Measurements from ENCODE around the gene AFAP1L2. TPM values are rescaled to one million over a fixed set of nuclear protein-coding genes. Genes with fewer than 3 reads are reported as not detected.

Gene AFAP1L2
- total and polyA plus RNA-seq, 5 experiments from 2014 or later = 1.3 to 2.3 (median 1.8) TPM

DNA sequence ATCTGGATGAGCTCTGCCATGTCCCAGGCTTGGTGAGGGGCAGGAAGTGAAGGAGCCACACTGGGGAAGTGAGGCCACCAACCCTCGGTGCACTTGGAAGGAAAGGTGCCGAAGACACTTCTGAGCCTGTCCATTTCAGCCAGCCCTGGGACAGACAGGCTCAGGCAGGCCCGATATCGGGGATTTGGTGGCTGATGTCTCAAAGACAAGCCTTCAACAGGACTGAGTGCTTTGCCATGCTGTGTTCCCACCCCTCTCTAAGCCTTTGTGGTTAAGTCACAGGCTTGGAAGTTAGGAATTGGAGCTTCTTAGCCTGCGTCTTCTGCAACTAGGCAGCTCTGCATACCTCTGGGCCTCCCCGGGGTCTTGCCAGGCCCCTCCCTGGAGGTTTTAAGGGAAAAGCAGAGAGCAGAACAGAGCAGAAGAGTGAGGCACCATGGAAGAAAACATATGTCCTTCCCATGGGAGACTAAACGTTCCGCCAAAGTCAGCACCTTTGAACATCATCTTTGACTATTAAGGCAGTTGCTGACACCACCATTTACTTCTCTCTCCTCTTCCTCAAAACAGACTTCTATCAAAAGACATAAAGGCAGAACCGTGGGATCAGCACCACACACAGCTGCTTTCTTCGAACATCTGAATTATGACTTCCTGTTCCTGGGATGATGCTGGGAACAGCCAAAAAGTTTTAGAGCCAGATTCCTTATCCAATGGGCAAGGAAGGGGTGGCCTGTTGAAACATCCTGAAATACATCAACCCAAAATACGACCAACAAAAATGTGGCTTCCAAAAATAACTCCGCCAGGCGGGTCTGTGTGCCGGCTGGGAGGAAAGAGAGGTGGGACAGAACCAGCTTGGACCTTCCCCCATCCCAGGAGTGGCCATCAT is 71.8 kb downstream of the AFAP1L2 start:
- DNase-seq (no peak), ATAC-seq (no peak)
- Mint-ChIP-seq H3K4me3 (no peak overlapping the region), H3K27ac (no peak overlapping the region), H3K9me3 (no peaks in the 10 kb centered on the region), H3K36me3 (no peaks in the 10 kb centered on the region), H3K27me3 (peaks cover 0 to 8% (median 0%) of the 10 kb centered on the region in 5 donors), H3K4me1 (peaks cover 0 to 2% (median 0%) of the 10 kb centered on the region in 4 donors)
- POLR2A ChIA-PET = no interaction called here

DNA sequence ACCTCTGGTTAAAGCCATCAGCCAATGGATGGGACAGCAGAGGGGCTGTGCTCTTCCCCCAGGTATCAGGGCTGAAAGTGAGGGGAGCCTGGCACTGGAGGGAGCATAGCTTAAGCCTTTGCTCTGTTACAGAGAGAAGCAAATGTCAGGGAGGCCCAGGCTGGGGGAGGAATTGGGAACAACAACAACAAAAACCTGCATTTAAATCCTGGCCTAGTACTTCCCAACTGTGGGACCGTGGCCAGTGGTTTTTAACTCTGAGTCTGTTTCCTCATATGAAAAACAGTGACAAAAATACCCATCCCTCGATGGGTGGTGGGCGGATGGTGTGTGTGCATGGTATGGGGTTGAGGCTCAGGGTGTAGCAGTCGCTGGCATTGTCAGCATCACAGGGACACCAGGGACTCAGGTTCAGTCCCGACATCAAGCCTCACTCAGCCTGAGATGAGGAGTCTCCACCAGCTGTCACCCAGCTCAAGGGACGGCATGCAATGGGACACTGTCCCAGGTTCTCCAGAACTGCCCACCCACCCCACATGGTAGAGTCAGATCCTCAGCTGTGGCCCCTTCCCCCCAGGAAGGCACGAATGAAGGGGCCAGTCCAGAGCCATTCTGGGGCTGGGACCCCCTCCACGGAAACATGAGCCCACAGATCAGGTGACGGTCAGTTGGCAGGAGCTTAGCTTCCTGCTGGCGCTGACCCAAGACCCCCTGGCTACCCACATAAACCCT is 74.5 kb downstream of the AFAP1L2 start:
- H3K36me3 Mint-ChIP-seq = no peaks in the 10 kb centered on the region
- ATAC-seq (no peak), DNase-seq (no peak)
- no peaks in the 10 kb centered on the region for H3K4me1 Mint-ChIP-seq
- POLR2A ChIA-PET = no interaction called here
- H3K9me3 Mint-ChIP-seq = no peaks in the 10 kb centered on the region
- H3K4me3 Mint-ChIP-seq = no peak overlapping the region
- H3K27ac Mint-ChIP-seq = peak overlapping the region in 2 of 10 donors; percentile 27 to 61
- peaks cover 0 to 1% (median 0%) of the 10 kb centered on the region in 5 donors for H3K27me3 Mint-ChIP-seq

DNA sequence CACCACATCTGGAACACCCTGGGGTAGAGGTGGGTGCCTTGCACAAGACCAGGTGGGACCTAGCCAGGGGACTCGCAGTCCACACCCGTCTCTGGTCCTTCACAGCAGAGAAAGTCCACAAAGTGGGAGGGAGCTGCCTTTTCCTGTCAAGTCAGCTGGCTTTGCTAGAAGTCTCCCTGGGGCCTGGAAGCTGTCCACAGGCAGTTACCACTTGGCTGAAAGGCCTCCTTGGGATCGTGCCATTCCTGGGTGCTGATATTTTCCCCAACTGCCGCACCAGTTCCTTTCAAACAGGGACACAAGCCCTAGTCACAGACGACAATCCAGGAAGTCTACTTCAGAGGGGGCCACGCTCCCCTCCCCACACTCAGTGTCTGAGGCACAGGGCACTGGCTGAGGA is 75.4 kb downstream of the AFAP1L2 start:
- POLR2A ChIA-PET = no interaction called here

DNA sequence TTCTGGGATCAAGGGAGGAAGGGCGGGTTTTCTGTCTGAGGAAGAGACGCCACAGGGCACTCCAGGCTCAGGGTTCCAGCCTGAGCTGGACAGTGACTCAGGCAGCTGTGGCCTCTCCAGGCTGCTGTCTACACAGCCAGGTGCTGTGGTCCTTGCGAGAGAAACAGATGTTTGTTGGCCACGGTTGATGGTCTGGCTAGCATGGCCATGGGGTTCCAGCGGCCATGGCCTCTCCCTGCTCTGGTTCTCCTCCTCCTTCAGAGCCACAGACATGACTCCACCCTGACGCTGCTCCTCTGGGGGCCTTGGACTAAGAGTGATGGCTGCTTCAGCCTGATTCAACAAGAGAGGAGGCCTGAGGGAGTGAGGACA is 75.9 kb downstream of the AFAP1L2 start:
- no peak for ATAC-seq
- peaks cover 0 to 2% (median 0%) of the 10 kb centered on the region in 5 donors for H3K27me3 Mint-ChIP-seq
- DNase-seq = no peak
- no peaks in the 10 kb centered on the region for H3K4me1 Mint-ChIP-seq
- POLR2A ChIA-PET = no interaction called here
- no peaks in the 10 kb centered on the region for H3K36me3 Mint-ChIP-seq
- no peaks in the 10 kb centered on the region for H3K9me3 Mint-ChIP-seq
- no peak overlapping the region for H3K27ac Mint-ChIP-seq
- no peak overlapping the region for H3K4me3 Mint-ChIP-seq

More for the DNA sequence above, 75.4 kb downstream of the AFAP1L2 start:
- peaks cover 0 to 2% (median 0%) of the 10 kb centered on the region in 5 donors for H3K27me3 Mint-ChIP-seq
- no peak overlapping the region for H3K27ac Mint-ChIP-seq
- no peak overlapping the region for H3K4me3 Mint-ChIP-seq
- ATAC-seq = no peak
- H3K36me3 Mint-ChIP-seq = no peaks in the 10 kb centered on the region
- H3K9me3 Mint-ChIP-seq = no peaks in the 10 kb centered on the region
- no peak for DNase-seq
- H3K4me1 Mint-ChIP-seq = no peaks in the 10 kb centered on the region

DNA sequence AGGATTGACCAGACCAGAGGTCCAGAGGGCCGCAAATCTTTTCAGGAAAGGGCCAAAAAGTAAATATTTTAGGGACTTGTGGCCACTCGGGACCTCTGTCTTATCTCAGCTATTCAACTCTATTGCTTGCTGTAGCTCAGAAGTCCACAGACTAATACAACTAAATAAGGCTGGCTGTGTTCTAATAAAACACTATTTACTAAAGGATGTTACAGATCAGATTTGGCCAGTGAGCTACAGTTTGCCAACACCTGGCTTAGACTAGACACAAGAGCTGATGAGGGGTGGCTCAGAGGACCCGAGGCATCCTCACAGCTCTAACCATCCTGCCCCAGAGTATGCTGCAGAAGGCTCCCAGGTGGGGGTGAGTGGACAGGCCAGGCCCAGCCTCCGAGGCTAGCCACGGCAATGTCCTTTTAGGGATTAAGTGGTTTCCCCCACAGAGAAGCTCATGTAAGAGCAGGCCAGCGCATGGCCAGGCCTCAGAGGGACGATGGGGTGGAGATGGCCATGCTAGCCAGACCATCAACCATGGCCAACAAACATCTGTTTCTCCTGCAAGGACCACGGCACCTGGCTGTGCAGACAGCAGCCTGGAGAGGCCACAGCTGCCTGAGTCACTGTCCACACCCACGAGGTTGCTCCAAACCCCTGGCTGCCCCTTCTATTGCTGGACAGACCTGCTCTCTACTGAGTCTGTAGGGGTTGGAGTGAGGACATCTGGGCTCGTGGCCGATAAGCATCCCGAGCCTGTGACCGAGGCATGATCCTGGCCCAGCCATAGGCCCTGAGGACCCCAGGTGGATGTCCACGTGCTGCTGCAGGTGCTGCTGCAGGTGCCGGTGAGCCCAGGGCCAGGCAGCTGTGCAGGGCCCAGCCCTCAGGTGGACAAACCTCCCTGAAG is 76.5 kb downstream of the AFAP1L2 start:
- POLR2A ChIA-PET = interaction anchor here (0.6 kb wide), 1 partner anchor 376 kb away, joined by 4 read pairs; no protein-coding TSS in a partner anchor
- peaks cover 0 to 2% (median 0%) of the 10 kb centered on the region in 5 donors for H3K27me3 Mint-ChIP-seq
- no peak overlapping the region for H3K27ac Mint-ChIP-seq
- H3K9me3 Mint-ChIP-seq = no peaks in the 10 kb centered on the region
- H3K4me3 Mint-ChIP-seq = no peak overlapping the region
- H3K36me3 Mint-ChIP-seq = no peaks in the 10 kb centered on the region
- ATAC-seq (no peak), DNase-seq (no peak)
- no peaks in the 10 kb centered on the region for H3K4me1 Mint-ChIP-seq

DNA sequence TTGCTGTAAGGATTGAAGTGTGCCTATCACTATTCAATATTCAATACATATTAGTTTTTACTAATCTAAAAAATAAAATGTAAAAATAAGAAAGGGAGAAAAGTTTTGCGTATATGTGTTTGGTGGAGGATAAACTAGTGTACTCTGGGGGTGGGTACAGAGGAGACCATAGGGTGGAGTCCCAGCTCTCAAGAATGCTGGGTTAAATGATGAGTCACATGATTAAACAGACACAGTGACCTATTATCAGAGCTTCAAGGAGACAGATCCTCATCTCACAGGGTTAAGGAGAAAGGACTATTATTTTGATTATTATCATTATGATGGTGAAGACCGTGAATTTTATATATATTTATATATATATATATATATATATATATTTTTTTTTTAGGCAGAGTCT is 77.5 kb downstream of the AFAP1L2 start:
- peaks cover 0 to 2% (median 0%) of the 10 kb centered on the region in 5 donors for H3K27me3 Mint-ChIP-seq
- H3K4me3 Mint-ChIP-seq = no peak overlapping the region
- POLR2A ChIA-PET = interaction anchor here (0.6 kb wide), 1 partner anchor 377 kb away, joined by 4 read pairs; no protein-coding TSS in a partner anchor
- H3K4me1 Mint-ChIP-seq = no peaks in the 10 kb centered on the region
- DNase-seq (no peak), ATAC-seq (no peak)
- H3K27ac Mint-ChIP-seq = peak overlapping the region in 1 of 10 donors; percentile 17
- no peaks in the 10 kb centered on the region for H3K9me3 Mint-ChIP-seq
- no peaks in the 10 kb centered on the region for H3K36me3 Mint-ChIP-seq

DNA sequence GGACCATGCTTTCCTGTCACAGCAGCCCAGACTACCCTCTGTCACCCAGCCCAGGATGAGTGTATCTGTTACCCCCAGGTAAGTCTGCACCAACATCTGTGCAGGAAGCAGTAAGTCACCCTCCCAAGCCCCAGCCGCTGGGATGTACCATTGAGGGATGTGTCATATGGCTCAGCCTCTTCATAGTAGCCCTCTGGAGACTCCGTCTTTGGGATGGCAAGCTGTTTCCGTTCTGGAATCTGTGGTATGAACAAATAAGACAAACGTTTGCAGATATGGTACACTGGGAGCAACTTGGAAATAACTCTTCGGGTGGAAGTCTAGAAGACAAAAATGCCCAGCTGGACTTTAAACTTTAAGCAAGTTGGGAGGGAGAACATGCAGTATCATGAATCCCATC is 81.3 kb downstream of the AFAP1L2 start:
- POLR2A ChIA-PET = no interaction called here
- Mint-ChIP-seq H3K4me3 (no peak overlapping the region), H3K27ac (no peak overlapping the region), H3K4me1 (no peaks in the 10 kb centered on the region), H3K36me3 (no peaks in the 10 kb centered on the region), H3K9me3 (no peaks in the 10 kb centered on the region), H3K27me3 (peaks cover 0 to 4% (median 0%) of the 10 kb centered on the region in 5 donors)
- DNase-seq (no peak), ATAC-seq (no peak)

DNA sequence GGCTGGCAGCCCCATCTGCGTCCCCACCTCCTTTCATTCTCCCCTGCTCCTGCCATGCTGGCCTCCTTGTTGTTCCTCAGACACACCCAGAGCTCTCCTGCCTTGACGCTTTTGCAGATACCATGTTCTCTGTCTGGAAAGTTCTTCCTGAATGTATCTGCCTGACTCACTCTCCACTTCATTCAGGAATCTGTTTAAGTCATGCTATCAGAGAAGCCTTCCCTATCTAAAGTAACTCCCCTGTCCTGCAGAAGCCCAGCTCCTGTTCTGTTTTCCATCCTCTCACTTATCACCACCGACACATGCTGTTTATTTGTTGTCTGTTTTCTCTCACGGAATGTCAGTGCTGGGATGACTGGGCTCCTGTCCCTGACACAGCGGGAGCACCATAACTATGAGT is 82.0 kb downstream of the AFAP1L2 start:
- ATAC-seq (no peak), DNase-seq (no peak)
- H3K4me1 Mint-ChIP-seq = no peaks in the 10 kb centered on the region
- no peak overlapping the region for H3K4me3 Mint-ChIP-seq
- no peaks in the 10 kb centered on the region for H3K36me3 Mint-ChIP-seq
- H3K27me3 Mint-ChIP-seq = peaks cover 0 to 4% (median 0%) of the 10 kb centered on the region in 5 donors
- H3K9me3 Mint-ChIP-seq = no peaks in the 10 kb centered on the region
- peak overlapping the region in 1 of 10 donors; percentile 2 for H3K27ac Mint-ChIP-seq
- POLR2A ChIA-PET = no interaction called here

DNA sequence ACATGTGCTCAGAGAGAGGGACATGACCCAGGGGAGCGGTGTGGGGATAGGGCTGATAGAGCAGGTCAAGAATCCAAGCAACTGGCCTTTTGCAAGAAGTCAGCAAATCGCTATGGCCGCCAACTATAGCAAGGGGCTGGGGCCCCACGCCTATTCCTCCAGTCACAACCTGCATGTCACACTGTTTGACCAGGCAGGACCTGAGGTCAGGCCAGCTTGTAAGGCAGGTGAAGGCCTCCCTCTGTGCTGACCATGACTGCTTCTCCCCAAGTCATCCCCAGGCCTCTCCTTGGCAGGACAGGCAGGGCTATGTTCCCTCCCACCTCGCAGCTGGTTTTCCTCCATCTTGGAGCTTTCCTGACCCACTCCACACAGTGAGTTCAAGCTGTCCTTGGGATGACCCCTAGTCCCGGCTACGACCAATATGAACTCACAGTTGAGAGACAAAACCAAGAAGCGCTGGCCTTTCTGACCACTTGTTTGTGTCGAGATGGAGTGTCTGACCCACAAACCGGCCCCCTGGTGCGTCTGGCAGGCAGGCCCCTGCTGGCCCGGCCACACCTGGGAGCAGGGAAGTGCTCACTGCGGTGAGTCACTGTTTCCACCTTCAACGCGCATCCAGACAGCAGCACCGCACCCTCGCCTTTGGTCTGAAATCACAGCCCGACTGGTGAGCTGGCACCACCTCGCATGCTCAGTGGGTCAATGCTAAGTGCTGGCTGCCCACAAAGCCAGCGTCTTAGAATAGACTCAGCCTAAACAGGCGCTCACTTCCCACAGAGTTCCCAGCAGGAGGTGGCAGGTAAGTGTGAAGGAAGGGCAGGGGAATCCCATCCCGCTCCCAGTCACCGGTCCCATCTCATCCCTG is 83.8 kb downstream of the AFAP1L2 start:
- Mint-ChIP-seq H3K4me1 (no peaks in the 10 kb centered on the region), H3K9me3 (no peaks in the 10 kb centered on the region), H3K4me3 (no peak overlapping the region), H3K36me3 (no peaks in the 10 kb centered on the region), H3K27ac (no peak overlapping the region), H3K27me3 (peaks cover 0 to 11% (median 2%) of the 10 kb centered on the region in 5 donors)
- ATAC-seq (no peak), DNase-seq (no peak)
- POLR2A ChIA-PET = no interaction called here

DNA sequence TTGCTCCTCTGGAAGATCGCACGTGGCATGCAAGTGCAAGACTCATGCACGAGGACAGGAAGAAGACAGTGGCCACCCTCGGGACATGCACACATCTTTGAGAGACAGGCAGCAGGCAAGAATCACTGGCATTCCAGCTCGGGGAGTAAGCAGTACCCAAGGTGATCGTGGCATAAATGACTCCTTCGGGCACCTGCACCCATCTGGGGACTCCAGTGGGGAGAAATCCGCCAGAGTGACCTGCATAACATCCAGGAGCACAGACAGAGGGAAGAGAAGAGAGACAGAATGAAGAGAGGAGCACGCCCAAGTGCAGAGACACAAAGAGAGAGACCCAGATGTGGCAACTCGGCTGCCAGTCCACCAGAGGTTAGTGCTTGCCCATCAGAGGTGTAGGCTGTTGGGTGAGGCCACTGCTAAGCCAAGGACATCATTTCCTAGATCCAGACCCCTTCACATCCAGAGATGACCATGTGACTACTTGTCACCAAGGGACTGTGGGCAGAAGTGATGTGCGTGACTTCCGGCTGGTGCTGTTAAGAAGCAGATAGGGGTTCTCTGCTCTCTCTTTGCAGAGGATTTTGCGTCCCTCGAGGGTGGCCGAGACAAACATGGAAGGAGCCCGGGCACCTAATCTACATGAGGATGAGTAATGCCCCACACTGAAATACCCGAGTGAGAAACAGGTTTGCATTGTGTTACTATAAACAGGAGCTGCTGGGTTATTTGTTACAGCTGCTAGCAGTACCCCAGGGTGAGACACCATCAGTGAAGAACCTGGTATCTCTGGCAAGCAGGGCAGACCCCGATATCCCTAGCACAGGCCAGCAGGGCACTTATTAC is 84.7 kb downstream of the AFAP1L2 start:
- Mint-ChIP-seq H3K4me3 (no peak overlapping the region), H3K27ac (no peak overlapping the region), H3K9me3 (no peaks in the 10 kb centered on the region), H3K27me3 (peaks cover 0 to 11% (median 2%) of the 10 kb centered on the region in 5 donors), H3K4me1 (no peaks in the 10 kb centered on the region), H3K36me3 (no peaks in the 10 kb centered on the region)
- POLR2A ChIA-PET = no interaction called here
- ATAC-seq (no peak), DNase-seq (no peak)

DNA sequence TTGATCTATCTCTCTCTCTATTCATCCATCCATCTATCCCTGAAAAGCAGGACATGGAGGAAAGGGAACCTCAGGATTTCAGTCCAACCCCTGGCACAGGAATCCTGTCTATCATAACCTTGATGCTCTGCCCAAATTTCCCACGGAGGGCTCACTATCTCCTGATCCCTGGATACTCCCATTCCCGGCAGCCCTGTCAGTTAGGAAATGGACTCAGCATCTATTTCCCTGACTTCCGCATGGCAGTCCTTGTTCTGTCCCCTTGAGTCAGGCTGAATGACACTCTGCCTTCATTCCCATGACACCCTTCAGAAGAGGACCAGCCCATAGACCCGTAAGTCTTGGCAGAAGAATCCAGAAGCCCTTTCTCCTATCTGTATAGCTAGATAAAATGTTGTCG is 87.6 kb downstream of the AFAP1L2 start:
- no peaks in the 10 kb centered on the region for H3K4me1 Mint-ChIP-seq
- H3K9me3 Mint-ChIP-seq = no peaks in the 10 kb centered on the region

More for the DNA sequence above, 87.6 kb downstream of the AFAP1L2 start:
- ATAC-seq (no peak), DNase-seq (no peak)
- no peaks in the 10 kb centered on the region for H3K36me3 Mint-ChIP-seq
- H3K4me3 Mint-ChIP-seq = no peak overlapping the region
- peak overlapping the region in 1 of 10 donors; percentile 27 for H3K27ac Mint-ChIP-seq
- POLR2A ChIA-PET = no interaction called here
- peaks cover 0 to 11% (median 0%) of the 10 kb centered on the region in 5 donors for H3K27me3 Mint-ChIP-seq

All from naive thymus-derived CD8-positive, alpha-beta T cell (primary cell).